K562 (cell line): ENCODE data around the gene ERCC2. TPM values are rescaled to one million over a fixed set of nuclear protein-coding genes. Genes with fewer than 3 reads are reported as not detected.

ENCODE experiments used
- ATAC-seq: fragments of 200-7000 bp; cut with Tn5 transposase; 3 replicates; pipeline ENCODE4 v1.9.1; 2020; ENCODE audit warnings: moderate library complexity
- BruUV-seq: library from RNA; stranded (reverse); fragments of 400-500 nt; replicated peaks from 2 replicates; lab custom pipeline; 2021; lab: Mats Ljungman, UMichigan
- CTCF ChIA-PET: fragments of 300-600 bp; formaldehyde crosslinking; extraction: SDS; loops from one replicate; lab custom pipeline; 2021; ENCODE audit warnings: low intra/inter-chr PET ratio; lab: Yijun Ruan, JAX
- POLR2A ChIA-PET: fragments of 300-600, 350-650 bp; sonication (Branson Sonifier 250); formaldehyde crosslinking; extraction: SDS; loops from one replicate; lab custom pipeline; 2021; ENCODE audit warnings: antibody characterized with exemption, inconsistent platforms; lab: Yijun Ruan, JAX
- DNase-seq, 4 experiments: peaks; one replicate each; pipeline versions ENCODE4 v3.0.0 to v3.0.0-alpha.2; 2011 to 2018; ENCODE audit warnings: low spot score in 3 of 4, mixed read lengths in 3 of 4; ENCODE audit errors: extremely low read depth in 1 of 4
- FAIRE-seq: peaks from 2 replicates; lab custom pipeline; 2011; peaks lifted over from hg19 to GRCh38; lab: Jason Lieb, UNC
- H2AFZ ChIP-seq: 2 replicates; pipeline ENCODE4 v1.6.0; 2011; ENCODE audit warnings: low read depth, low read length, control low read depth, inconsistent platforms
- H3K27ac ChIP-seq: fragments of 200-600 bp; 3 replicates; pipeline ENCODE4 v1.8.0; 2011; ENCODE audit warnings: low read depth, mild to moderate bottlenecking, control low read depth, inconsistent platforms, low read length, moderate library complexity, mixed read lengths; ENCODE audit errors: extremely low read depth
- H3K27me3 ChIP-seq, 2 experiments: fragments of 300-600 bp in 1 of 2; 2 replicates in 1 of 2; 3 replicates in 1 of 2; pipeline versions ENCODE4 v1.6.0 to v1.8.0; 2011; ENCODE audit warnings: inconsistent platforms in 2 of 2, low read length in 2 of 2, mild to moderate bottlenecking in 1 of 2, mixed read lengths in 1 of 2, moderate library complexity in 1 of 2; ENCODE audit not compliant: control insufficient read depth in 2 of 2, insufficient read depth in 2 of 2
- H3K36me3 ChIP-seq: fragments of 300-600 bp; 3 replicates; pipeline ENCODE4 v1.8.0; 2011; ENCODE audit warnings: mild to moderate bottlenecking, low read length, inconsistent platforms; ENCODE audit not compliant: control insufficient read depth, insufficient read depth
- H3K4me1 ChIP-seq, 2 experiments: fragments of 200-600 bp in 1 of 2; replicated peaks in 1 of 2; 2 replicates in 1 of 2; 3 replicates in 1 of 2; pipeline versions ENCODE4 v1.5.1 to v1.8.0; 2011; ENCODE audit warnings: inconsistent platforms in 2 of 2, low read length in 2 of 2, mild to moderate bottlenecking in 1 of 2, mixed read lengths in 1 of 2, moderate library complexity in 1 of 2; ENCODE audit not compliant: control insufficient read depth in 2 of 2, insufficient read depth in 2 of 2
- H3K4me2 ChIP-seq: 2 replicates; pipeline ENCODE4 v1.6.1; 2011; ENCODE audit warnings: low read length, control low read depth, inconsistent platforms, mixed read lengths; ENCODE audit not compliant: insufficient read depth
- H3K4me3 ChIP-seq: fragments of 200-600 bp; sonication (generic), shearing (Covaris generic); 2 replicates; pipeline ENCODE4 v1.5.1; 2016; ENCODE audit warnings: control low read depth, inconsistent platforms
- H3K79me2 ChIP-seq: fragments of 200-600 bp; 3 replicates; pipeline ENCODE4 v1.8.0; 2011; ENCODE audit warnings: low read length, inconsistent platforms; ENCODE audit not compliant: control insufficient read depth, insufficient read depth
- H3K9ac ChIP-seq, 2 experiments: 2 replicates each; pipeline versions ENCODE4 v1.6.0 to v1.6.1; 2011; ENCODE audit warnings: low read depth in 2 of 2, low read length in 2 of 2, control low read depth in 1 of 2, inconsistent platforms in 1 of 2, mild to moderate bottlenecking in 1 of 2, mixed read lengths in 1 of 2; ENCODE audit not compliant: insufficient read depth in 1 of 2
- H3K9me1 ChIP-seq: one replicate; pipeline ENCODE4 v1.6.0; 2011; ENCODE audit warnings: inconsistent platforms, mild to moderate bottlenecking, low read length, moderate library complexity; ENCODE audit not compliant: control insufficient read depth, insufficient read depth
- H3K9me3 ChIP-seq: replicated peaks from 2 replicates; pipeline ENCODE4 v1.5.1; 2011; ENCODE audit warnings: low read depth, low read length, inconsistent platforms; ENCODE audit not compliant: control insufficient read depth, insufficient read depth
- H4K20me1 ChIP-seq: replicated peaks from 2 replicates; pipeline ENCODE4 v1.6.1; 2011; ENCODE audit warnings: low read length, inconsistent platforms, mixed read lengths; ENCODE audit not compliant: control insufficient read depth, insufficient read depth
- CREB1 ChIP-seq, 2 experiments: sonication (generic) in 1 of 2; formaldehyde crosslinking in 1 of 2; IDR thresholded peaks; 2 replicates each; pipeline versions ENCODE4 v1.6.1 to v1.8.0; 2012 to 2022; ENCODE audit warnings: inconsistent platforms in 1 of 2, mild to moderate bottlenecking in 1 of 2, missing genetic modification reagents in 1 of 2, moderate library complexity in 1 of 2
- HDAC3 ChIP-seq: fragments of 450-650 bp; IDR thresholded peaks from 2 replicates; pipeline ENCODE4 v1.6.1; 2018; ENCODE audit warnings: borderline replicate concordance, mild to moderate bottlenecking, moderate library complexity; ENCODE audit not compliant: partially characterized antibody
- HEY1 ChIP-seq: fragments of 250-450 bp; sonication (Bioruptor Pico); IDR thresholded peaks from 2 replicates; pipeline ENCODE4 v1.5.0; 2020; ENCODE audit warnings: mild to moderate bottlenecking, moderate library complexity, borderline replicate concordance
- MTA1 ChIP-seq: fragments of 450-650 bp; IDR thresholded peaks from 2 replicates; pipeline ENCODE4 v1.6.1; 2017; ENCODE audit warnings: borderline replicate concordance
- NFE2L1 ChIP-seq: fragments of 450-650 bp; IDR thresholded peaks from 2 replicates; pipeline ENCODE4 v1.6.1; 2016; ENCODE audit warnings: missing genetic modification characterization, low read depth, mild to moderate bottlenecking, missing compliant biosample characterization, moderate library complexity, borderline replicate concordance
- PHF20 ChIP-seq: fragments of 450-650 bp; IDR thresholded peaks from 2 replicates; pipeline ENCODE4 v1.6.1; 2018; ENCODE audit not compliant: partially characterized antibody
- PML ChIP-seq: IDR thresholded peaks from 2 replicates; pipeline ENCODE4 v1.6.1; 2012; ENCODE audit warnings: low read length, inconsistent platforms
- RAD21 ChIP-seq, 2 experiments: fragments of 250-450 bp in 1 of 2; fragments of 450-650 bp in 1 of 2; sonication (Bioruptor Pico) in 1 of 2; formaldehyde crosslinking in 1 of 2; IDR thresholded peaks in 1 of 2; conservative IDR thresholded peaks in 1 of 2; 2 replicates each; pipeline versions ENCODE4 v1.4.0 to v1.8.0; 2020 to 2022; ENCODE audit warnings: mild to moderate bottlenecking in 2 of 2, moderate library complexity in 1 of 2
- RBM17 ChIP-seq: fragments of 200-400 bp; formaldehyde crosslinking; IDR thresholded peaks from 2 replicates; pipeline ENCODE4 v1.6.1; 2017; ENCODE audit warnings: low read depth, mild to moderate bottlenecking, low read length, borderline replicate concordance
- SOX6 ChIP-seq: fragments of 450-650 bp; IDR thresholded peaks from 2 replicates; pipeline ENCODE4 v1.6.1; 2014; ENCODE audit warnings: mild to moderate bottlenecking
- ZNF143 ChIP-seq: sonication (generic); formaldehyde crosslinking; IDR thresholded peaks from 2 replicates; pipeline ENCODE4 v1.9.0; 2022; ENCODE audit warnings: mild to moderate bottlenecking, missing genetic modification reagents
- ZNF175 ChIP-seq: fragments of 200-800 bp; sonication (Bioruptor generic); IDR thresholded peaks from 2 replicates; pipeline ENCODE4 v1.6.1; 2016; ENCODE audit warnings: low read depth, mild to moderate bottlenecking, missing genetic modification characterization, missing compliant biosample characterization
- ZNF212 ChIP-seq: fragments of 450-650 bp; formaldehyde crosslinking; IDR thresholded peaks from 2 replicates; pipeline ENCODE4 v1.4.0; 2020; ENCODE audit warnings: mild to moderate bottlenecking
- ZNF717 ChIP-seq: fragments of 250-450 bp; sonication (Bioruptor Pico); IDR thresholded peaks from 2 replicates; pipeline ENCODE4 v1.5.0; 2021
- ZNF785 ChIP-seq: fragments of 250-450 bp; sonication (Bioruptor Pico); IDR thresholded peaks from 2 replicates; pipeline ENCODE4 v1.4.0; 2020; ENCODE audit warnings: mild to moderate bottlenecking
- WGBS: fragments of 100-300 bp; shearing (Covaris generic); methylation state at CpG from one replicate; pipeline ENCODE4 v1.1.6; 2016; ENCODE audit warnings: low coverage, mixed read lengths; ENCODE audit not compliant: insufficient coverage; ENCODE audit errors: missing lambda C conversion rate; 5-methylcytosine and 5-hydroxymethylcytosine counted together
- in situ Hi-C: fragments of 300-500 bp; cut with MboI; formaldehyde crosslinking; loops from 4 replicates; pipeline ENCODE4 v1.15.0; 2018; ENCODE audit warnings: inconsistent platforms, mixed read lengths
- intact Hi-C: fragments of 100-400 bp; cut with micrococcal nuclease; formaldehyde crosslinking; loops from 2 replicates; pipeline ENCODE4 v1.14.2; 2022
- polyA plus RNA-seq, 8 experiments: library from polyadenylated mRNA; depleted of rRNA in 4 of 8; stranded (reverse) in 5 of 8; unstranded in 3 of 8; fragments of >200 nt; fragmentation: Nextera tagmentation in 2 of 8; fragmentation: Illumina TruSeq in 1 of 8; extraction: Ambion mirVana in 2 of 8; extraction: Trizol in 1 of 8; gene quantifications; 2 replicates each; pipeline versions ENCODE4 v1.2.1 to v1.2.3, GENCODE V29; 2011 to 2014; ENCODE audit warnings: inconsistent platforms in 1 of 8, missing spikeins in 1 of 8
- total RNA-seq, 7 experiments: library from RNA; depleted of rRNA in 6 of 7; stranded (reverse); fragments of >200 nt in 6 of 7; fragmentation: Illumina TruSeq in 2 of 7; extraction: Trizol in 2 of 7; gene quantifications; 2 replicates each; pipeline versions ENCODE4 v1.2.1 to v1.2.3, GENCODE V29; 2011 to 2021; ENCODE audit warnings: low replicate concordance in 1 of 7
- TF ChIP-seq, protein P1 (sequence below): fragments of 450-650 bp; conservative IDR thresholded peaks from 2 replicates; pipeline ENCODE4 v1.6.1; 2016; ENCODE audit warnings: missing genetic modification characterization, low read depth, mild to moderate bottlenecking, control low read depth, missing compliant biosample characterization

Gene ERCC2
- total and polyA plus RNA-seq, 9 of the 15 experiments (the other 6 are each of a cell fraction or from before 2014, with no cell fraction given): 2.2 to 55.9 (median 23.4) TPM

DNA sequence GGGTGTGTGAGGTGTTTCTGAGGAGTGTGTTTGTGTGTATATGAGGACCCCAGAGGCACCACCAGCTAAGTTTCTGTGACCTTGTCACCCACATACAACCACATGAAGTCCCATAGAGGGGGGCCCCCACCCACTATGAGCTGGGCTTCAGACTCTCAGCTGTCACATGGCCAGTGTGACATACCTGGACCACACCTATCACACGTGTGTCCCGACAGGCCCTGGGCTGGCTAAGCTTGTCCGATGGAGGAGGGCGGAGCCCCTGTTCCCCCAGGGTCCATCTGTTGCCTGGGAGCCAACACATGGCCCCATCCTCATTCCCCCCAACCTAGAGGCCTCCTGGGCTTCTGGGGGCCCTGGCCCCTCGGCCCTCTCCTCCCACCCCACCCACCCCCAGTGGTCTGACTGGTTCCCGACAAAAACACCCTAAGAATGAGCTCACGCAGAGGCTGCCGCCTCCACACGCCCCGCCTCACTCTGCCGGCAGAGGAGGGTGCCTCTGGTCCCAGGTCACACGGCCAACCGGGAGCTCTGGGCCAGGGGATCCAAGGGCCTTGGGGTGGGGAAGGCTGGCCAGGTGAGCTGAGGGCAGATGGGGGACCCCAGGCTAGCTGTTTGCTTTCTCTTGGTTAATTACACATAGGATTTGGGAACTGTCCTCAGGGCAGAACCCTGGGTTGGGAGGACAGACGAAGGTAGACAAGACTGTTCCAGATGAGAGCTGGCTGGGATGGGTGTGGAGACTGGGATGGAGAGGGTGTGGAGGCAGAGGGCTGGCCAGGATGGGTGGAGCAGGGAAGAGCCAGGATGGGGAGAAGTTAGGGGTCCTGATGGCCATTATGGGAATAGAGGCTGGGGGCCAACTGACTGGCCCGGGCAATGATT is 25.5 kb downstream of the ERCC2 start (continued):
- TF ChIP-seq ZNF175 (CRISPR knock-in tag): no peak
- TF ChIP-seq NFE2L1: no peak
- no peak for TF ChIP-seq ZNF785 (CRISPR knock-in tag)
- TF ChIP-seq HEY1 (CRISPR knock-in tag): no peak
- TF ChIP-seq SOX6: no peak

DNA sequence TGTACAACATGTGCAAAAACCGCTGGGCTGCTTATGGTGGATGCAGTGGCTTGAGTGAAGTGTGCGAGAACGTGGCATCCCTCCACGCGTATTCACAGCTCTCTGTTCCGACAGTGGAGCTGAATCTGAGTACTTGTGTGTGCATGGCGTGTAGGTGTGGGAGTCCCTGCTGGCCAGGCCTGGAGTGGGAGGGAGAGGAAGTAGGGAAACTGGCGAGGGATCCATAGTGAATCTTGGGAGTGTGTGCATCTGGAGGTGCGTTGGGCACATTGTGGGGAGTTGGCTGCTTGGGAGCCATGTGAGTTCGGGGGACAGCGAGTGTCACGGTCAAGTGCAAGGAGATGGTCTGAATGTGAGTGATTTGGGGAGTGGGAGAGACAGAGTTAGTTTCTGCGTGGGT is 27.5 kb downstream of the ERCC2 start:
- Histone ChIP-seq H3K27me3 (peaks cover 8 to 13% of the 10 kb centered on the region in 2 experiments; a peak in 3 of 5 replicates), H4K20me1 (no peaks in the 10 kb centered on the region), H3K36me3 (no peaks in the 10 kb centered on the region), H3K4me3 (no peak overlapping the region), H3K9me1 (no peaks in the 10 kb centered on the region), H2AFZ (no peak overlapping the region), H3K9ac (peak overlapping the region in 1 of 2 experiments; percentile 75; a peak in 1 of 4 replicates), H3K79me2 (no peaks in the 10 kb centered on the region), H3K27ac (no peak overlapping the region), H3K4me1 (peaks cover 7 to 56% of the 10 kb centered on the region in 2 experiments; a peak in 4 of 5 replicates), H3K4me2 (no peak overlapping the region), H3K9me3 (no peaks in the 10 kb centered on the region)
- CTCF ChIA-PET: no interaction called here
- no peak for DNase-seq
- in situ Hi-C loops: no loop called here
- no peak for ATAC-seq
- intact Hi-C loops: no loop called here
- WGBS: 52% methylated on average over 13 of the region's 13 CpGs
- BruUV-seq: no TSS peak
- POLR2A ChIA-PET: no interaction called here
- TF ChIP-seq PHF20 (no peak), CREB1 (IDR thresholded peaks at IDR 0.05) (no peak), CREB1 (CRISPR knock-in tag; IDR thresholded peaks at IDR 0.05) (no peak), ZNF717 (CRISPR knock-in tag) (no peak), RBM17 (no peak), ZNF212 (CRISPR knock-in tag) (no peak), MTA1 (no peak), ZNF143 (CRISPR knock-in tag) (no peak), HDAC3 (no peak), PML (no peak), RAD21 (CRISPR knock-in tag; conservative IDR thresholded peaks at IDR 0.05 in 1 of 2, IDR thresholded peaks at IDR 0.05 in 1 of 2) (no peak)
- TF ChIP-seq, protein P1, sequence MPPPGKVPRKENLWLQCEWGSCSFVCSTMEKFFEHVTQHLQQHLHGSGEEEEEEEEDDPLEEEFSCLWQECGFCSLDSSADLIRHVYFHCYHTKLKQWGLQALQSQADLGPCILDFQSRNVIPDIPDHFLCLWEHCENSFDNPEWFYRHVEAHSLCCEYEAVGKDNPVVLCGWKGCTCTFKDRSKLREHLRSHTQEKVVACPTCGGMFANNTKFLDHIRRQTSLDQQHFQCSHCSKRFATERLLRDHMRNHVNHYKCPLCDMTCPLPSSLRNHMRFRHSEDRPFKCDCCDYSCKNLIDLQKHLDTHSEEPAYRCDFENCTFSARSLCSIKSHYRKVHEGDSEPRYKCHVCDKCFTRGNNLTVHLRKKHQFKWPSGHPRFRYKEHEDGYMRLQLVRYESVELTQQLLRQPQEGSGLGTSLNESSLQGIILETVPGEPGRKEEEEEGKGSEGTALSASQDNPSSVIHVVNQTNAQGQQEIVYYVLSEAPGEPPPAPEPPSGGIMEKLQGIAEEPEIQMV (tag): no peak
- no peak for FAIRE-seq
